CD4-positive, alpha-beta T cell treated with Interleukin-15 for 4 hours (primary cell): Measurements from ENCODE around the gene NXF1.
"Not testable (repeated sequence)": the region's sequence is repeated elsewhere in the genome, so short reads cannot be mapped to it uniquely, and the experiment has no call there.

Experiments
- DNase-seq: peaks from one replicate; pipeline ENCODE4 v3.0.0-alpha.2; 2020; ENCODE audit warnings: low spot score

Gene NXF1

DNA sequence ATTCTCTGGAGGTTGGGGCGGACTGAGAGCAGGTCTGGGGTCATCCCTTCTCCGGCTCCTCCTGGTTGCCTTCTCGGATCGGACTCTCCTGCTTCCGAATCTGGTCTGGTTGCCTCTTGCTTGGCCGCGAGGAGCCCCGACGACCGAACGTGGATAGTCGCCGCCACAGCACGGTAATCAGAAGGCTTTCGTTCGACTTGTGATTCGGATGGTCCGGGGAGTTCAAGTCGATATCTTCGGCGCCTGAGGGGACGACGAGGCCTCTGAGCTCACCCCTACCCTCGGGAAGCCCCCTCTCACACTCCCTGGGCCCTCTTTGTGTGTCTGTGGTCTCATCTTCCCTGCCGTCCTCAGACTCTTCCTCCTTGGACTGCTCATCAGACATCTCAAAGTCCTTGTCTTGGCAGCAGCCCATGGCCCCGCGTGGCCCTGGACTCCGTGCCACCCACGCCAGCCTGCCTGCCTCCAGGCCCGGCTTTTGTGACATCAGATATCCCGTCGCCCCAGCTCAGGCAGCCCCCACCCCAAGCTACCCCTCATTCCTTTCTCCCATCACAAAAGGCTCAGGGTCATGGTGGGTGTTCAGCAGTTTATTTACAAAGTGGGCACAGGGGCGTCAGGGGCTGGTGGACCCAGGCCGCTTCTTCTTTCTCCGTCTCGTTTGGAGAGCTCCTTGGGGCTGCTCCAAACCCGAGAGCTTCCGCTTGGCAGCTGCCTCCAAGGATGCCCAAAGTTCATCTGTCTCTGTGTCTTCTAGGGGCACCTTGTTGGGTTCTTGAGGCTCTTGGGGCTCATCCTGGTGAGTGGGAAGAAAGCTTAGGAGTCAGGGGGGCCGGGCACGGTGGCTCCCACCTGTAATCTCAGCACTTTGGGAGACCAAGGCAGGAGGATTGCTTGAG lies 27.3 kb upstream of the NXF1 start, which contains the start of gene TEX54:
Gene TEX54, minus strand, starts transcription at position 506 of the 899 bp plus-strand sequence.
- DNase-seq: no peak

DNA sequence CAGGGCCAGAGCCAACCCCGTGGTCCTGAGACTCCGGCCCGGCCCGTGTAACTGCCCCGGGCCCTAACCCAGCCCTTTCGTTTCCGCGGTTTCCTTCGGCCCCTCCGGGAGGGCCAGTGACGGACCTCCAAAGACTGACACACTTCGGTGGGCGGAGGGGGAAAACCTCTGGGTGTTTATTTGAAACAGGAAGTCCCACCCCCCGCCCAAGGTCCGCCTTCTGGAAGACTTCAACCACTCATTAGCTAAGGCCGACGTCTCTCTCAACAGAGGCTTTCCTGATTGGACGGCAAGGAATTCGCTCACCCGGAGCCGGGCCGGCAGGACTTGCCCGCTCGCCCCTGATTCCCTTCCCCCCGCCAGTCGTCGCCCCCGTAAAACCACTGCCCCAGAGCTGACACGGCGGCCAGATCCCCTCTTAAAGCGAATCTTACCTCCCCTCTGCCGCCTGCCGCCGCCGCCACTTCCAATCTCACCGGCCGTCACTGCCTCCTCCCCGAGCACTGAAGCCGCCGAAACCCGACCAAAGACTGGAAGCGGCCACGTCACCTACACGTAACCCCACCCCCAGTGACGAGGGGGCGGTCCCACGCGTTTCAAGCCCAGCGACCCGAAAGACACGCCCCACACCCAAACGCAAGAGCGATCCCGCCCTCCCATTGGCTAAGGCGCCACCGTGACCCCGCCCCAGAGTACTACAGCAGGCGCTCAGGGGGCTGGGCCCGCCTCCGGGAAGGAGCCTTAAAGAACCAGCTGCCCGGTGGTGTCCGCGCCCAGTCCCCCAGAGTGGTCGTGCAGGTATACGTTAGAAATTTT lies 26.5 kb upstream of the NXF1 start, which contains the start of gene STX5:
Gene STX5, minus strand, starts transcription at position 532 of the 816 bp plus-strand sequence. CDS start 808 bp downstream, outside the sequence.
- peak; percentile 99 for DNase-seq

DNA sequence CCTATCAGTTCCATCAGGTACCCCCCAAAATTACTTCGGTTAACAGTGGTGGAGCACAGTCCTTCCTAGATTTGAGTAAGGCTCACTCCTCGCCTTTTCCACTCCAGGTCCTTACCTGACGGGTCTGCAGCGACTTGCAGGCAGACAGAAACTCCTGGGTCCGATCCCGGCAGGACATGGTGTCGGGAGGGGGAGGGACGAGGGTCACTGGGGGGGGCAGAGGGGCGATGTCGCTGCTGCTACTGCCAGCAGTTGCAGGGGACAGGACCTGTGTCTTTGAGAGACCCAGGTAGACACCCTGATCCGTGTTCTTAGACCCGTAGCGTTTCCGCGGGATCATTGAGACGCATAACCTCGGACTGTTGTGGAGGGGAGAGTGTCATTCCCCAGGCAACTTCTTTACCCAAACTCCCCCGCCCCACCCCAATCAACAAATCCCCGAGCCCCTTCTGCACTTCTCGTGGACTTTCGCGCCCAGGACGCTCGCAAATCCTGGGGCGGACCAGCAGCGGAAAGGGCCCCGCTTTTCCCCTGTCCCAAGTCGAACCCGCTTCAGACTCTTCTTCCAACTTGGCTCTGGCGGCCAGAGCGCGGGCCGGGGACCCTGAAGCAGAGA lies 25.8 kb upstream of the NXF1 start:
- DNase-seq: no peak

DNA sequence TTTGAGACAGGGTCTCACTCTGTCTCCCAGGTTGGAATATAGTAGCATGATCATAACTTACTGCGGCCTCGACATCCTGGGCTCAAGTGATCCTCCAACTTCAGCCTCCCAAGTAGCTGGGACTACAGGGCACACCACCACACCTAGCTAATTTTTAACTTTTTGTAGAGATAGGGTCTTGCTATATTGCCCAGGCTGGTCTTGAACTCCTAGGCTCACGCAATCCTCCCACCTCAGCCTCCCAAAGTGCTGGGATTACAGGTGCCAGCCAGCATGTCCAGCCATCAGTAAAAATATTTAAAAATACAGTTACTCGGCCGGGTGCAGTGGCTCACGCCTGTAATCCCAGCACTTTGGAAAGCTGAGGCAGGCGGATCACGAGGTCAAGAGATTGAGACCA lies 22.9 kb upstream of the NXF1 start:
- DNase-seq: not testable (repeated sequence)

DNA sequence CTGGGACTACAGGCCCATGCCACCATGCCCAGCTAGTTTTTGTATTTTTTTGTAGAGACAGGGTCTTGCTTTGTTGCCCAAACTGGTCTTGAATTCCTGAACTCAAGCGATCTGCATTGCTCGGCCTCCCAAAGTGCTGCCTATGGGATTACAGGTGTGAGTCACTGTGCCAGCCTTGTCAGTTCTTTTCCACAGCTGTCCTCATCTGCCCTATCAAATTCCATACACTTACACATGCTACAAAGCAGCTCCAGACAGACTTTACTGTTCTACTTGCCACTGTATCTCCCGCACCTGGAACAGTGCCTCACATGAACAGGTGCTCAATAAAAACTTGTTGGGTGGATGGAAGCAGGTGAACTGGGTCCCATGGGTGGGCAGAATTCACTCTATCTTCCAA lies 18.4 kb upstream of the NXF1 start:
- no peak for DNase-seq

DNA sequence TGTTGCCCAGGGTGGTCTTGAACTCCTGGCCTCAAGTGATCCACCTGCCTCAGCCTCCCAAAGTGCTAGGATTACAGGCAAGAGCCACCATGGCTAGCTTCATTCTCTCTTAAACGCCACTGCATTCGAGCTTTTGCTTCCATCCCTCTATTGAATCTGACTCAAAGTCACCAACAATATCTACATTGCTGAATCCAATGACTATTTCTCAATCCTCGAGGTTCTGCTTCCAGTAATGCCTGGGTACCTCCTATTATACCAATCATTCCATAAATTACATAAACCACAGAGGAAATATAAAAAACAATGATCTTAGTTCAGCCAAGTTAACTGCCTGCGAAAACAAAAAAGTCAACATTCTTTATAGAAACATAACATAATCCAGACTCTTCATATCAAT lies 11.9 kb upstream of the NXF1 start:
- DNase-seq: no peak

DNA sequence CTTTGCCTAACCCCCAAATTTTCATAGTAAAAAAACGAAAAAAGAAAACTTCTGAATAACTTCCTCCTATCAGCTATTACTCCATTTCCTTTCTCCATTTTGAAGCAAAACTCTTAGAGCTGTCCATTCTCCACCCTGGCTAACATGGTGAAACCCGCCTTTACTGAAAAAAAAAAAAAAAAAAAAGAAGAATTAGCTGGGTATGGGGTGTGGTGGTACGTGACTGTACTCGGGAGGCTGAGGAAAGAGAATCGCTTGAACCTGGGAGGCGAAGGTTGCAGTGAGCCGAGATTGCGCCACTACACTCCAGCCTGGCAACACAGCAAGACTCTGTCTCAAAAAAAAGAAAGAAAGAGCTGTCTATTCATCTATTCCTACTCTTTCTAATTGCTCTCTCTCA lies 11.3 kb upstream of the NXF1 start:
- DNase-seq: no peak

DNA sequence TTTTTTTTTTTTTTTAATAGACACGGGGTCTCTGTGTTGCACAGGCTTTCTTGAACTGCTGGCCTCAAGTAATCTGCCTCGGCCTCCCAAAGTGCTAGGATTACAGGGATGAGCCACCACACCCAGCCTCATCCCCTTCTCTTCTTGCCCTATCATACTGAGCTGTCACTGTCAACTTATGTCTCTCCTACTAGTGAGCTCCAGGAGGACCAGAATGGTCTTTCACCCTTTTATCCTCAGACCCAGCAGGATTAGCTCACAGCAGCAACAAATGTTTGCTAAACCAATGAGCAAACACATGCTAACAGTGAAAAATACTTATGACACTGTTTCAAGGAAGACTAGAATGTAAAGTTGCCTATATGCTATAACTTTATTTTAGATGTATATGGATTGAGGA lies 6.4 kb upstream of the NXF1 start:
- DNase-seq: no peak

DNA sequence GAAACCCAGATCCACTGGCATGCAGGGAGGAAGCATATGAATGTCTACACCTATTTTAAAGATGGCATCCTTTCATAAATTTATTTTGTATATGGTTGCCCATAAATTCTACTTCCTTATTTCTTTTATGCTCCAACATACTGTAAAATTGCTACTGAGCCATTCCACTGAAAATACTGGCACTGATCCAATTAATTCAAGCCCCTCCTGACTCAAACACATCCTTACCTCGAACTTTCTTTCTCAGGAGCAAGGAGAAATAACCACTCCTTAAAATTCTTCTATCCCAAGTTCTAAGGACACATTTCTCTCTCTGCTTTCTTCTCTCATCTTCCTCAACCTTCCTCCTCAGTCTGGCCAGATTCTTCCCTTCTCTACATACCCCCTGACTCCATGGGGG lies 5.5 kb upstream of the NXF1 start:
- DNase-seq: no peak

DNA sequence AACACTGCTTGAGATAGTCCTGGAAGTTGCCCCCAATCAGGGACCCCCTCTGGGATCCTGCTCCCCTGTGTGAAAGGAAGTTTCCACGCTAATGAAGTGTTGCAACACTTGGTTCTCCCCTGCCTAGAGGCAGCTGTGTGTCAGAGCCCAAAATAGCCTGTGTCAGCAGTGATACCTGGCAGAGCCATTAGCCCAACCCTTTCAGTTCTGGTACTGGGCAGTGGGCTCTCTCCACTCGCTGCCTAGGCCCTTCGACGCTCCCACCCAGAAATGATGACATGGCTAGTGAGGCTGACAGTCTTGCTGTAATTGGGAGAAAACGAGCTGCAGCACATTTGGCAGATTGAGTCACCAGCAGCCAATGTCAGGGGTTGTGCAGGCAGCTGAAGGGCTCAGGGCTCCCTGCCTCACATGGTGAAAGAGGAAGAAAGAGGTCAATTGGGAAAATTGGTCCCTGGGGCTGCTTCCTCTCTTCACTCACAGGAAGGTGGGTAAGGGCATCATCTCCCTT lies 1.4 kb upstream of the NXF1 start:
- DNase-seq: no peak

DNA sequence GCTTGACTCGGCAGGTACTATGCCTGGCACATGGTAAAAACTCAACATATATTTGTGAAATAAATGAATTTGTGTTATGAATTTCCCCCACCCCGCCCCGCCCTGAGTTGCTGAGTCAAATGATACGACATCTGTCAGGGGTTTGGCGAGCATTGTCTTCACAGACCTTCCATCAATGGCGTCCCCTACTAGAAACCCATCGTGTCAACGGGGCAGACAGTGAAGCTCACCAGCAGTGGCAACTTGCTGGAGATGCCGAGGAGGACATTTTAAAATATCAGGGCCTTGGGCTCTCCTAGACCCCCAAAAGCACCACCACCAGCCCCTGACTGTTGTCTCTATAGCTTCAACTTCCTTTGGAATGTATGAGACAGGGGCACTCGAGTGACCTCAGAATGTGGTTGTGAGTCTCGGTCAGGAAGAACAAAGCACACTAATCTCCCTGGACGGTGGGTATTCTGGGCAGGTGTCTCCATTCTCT lies 761 bp upstream of the NXF1 start:
- DNase-seq: no peak

DNA sequence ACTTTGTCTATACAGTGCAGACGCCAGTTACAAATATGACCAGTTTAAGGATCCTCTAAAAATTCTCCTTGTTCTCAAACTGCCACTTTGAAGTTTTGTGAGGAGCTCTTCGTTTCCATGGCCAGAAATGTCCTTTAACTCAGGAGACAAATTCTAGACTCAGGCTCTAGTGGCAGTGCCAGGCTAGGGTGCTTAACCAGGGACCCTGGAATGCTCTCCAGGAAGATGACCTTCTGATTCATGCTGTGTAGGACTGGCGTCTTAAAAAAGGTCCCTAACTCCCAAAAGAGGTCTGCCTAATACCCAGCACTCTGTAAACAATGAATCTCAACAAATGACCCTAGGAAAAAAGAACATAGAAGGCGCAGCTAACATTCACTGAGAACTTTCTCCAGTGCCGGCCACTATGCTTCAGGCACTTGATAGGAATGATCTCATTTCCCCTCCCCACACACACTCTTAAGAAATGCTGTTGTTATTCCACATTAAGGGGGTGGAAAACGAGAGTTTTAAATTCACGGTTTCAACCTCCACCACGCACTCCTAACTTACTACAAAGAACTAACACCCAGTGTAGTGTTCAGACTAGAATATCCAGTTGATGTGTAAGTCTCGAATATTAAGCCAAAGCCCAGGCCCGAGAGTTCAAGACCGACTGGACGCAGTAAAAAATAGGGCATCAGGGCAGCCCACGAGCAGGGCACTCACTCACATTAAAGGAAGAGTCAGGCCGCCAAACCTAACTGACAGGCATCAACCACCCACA lies 747 bp downstream of the NXF1 start:
- peak; percentile 7 for DNase-seq

DNA sequence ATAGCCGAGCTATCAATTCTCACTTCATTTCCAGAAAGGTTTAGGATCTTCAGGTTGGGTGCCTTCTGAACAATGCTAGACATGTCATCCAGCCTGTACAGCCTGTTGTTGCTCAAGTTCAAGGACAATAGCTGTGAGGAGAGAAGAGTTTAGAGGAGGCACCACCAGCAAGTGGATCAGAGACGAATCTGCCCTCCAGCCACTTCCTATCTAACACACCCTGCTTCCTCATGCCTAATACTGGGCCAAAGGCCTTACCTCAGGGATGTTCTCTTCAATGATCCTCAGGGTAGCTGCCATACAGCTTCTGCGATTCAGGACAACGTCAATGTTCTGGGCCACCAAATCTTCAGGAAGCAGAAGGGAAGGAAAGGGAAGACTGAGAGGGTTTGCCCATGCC lies 4.2 kb downstream of the NXF1 start:
- no peak for DNase-seq

DNA sequence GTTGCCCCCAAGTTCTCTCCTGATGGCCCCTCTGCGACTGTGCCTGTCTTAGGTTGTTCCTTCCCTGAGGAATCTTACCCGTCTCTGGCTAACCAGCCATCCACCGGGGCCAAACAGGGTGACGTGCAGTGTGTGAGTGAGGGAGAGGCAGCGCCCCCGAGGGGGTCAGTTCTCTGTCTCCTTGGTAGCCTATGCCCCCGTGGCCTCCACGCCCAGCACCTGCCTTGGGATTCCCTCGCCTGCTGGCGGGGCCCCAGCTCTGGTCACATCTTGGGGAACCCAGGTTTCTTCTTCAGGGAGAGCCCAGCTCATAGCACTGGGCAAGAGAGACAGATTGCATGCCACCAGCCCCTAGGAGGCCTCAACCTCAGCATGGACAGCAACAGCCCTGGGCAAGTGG lies 5.8 kb downstream of the NXF1 start:
- no peak for DNase-seq

DNA sequence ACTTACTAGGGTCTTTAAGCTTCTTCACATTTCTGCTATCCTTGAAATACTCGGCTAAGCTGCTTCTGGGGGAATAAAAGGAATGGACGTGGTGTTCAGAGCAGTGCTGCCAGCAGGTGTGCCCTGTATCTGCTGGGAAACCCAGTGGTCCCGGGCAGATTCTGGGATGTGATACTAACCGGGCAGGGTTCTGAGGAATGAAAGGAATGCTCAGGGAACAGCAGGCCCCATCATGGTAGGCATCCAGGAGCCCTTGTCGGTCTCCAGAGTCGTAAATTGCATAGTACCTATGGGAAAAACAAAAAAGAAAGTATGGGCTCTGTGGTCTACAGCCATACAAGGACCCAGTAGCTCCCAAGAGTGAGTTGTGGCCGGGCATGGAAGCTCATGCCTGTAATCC lies 9.0 kb downstream of the NXF1 start:
- no peak for DNase-seq

DNA sequence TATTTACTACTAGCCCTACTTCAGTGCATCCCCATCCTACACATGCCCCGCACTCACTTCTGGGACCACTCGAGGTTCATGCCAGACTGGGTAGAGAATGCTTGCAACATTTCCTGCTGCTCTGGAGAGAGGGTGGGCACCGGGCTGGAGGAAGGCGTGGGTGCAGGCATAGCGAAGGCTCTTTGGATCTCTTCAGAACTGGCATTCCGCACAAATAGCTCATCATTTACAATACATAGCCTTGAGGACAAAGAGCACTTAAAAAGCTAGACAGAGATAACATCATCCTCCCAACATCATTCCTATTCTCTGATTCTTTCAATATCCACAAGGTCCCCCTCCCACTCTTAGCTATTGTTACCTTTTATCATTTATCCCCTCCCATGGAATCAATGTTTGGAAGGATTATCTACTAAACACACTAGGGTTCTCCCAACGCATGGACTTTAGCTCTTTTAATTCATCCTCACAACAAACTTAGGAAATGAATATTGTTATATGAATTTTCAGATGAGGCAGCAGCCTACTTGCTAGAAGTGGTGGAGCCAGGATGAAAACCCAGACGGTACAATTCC lies 11.0 kb downstream of the NXF1 start:
- DNase-seq: no peak

DNA sequence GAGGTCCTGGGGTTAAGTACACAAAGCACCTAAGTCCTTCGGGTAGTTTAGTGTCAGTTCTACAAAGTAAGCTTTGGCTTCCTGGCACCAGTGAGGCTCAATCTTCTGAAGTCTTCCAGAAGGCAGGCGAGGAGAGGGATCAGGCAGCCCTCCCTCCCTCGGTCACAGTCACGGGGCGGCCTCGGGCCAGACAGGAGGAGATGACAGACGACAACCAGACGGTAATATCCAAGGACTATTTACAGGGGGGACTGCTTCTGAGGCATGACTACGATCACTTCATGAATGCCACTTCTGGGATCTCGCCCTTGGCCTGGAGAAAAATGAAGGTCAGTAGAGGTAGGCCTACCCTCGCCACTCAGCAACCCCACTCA lies 13.1 kb downstream of the NXF1 start:
- DNase-seq: no peak

DNA sequence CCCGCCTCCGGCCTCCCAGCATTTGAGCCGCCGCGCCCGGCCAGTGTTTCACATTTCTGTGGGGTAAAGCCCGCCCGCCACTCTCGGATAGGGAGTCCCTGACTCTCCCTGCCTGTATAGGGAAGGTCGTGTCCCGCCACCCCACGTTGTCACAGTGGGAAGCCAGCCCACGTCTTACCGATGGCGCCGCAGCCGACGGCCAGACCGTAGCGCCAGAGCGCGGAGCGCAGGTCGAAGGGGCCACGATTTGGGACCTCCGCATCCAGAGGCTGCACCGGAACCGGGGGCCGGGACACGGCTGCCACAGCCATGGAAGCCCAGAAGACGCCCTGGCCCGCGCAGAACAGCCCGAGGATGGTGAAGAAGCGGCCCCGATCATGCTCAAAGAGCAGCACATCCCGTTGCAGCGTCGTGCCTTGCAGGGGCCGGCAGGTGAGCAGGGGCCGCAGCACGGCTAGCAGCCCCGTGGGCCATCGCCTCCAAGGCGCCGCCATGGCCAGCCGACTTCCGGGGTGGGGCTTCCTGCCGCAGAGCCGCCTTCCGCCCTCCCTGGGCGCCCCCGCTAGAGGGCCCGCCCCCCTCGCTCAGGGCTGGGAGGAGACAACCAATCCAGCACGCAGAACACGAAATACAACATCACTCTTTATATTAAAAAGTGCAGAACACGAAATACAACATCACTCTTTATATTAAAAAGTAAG lies 13.6 kb downstream of the NXF1 start, which contains the start of gene TMEM223:
Gene TMEM223, minus strand, starts transcription at position 506 of the 701 bp plus-strand sequence. Its CDS starts 12 bp downstream, at position 494.
- DNase-seq: peak; percentile 88

DNA sequence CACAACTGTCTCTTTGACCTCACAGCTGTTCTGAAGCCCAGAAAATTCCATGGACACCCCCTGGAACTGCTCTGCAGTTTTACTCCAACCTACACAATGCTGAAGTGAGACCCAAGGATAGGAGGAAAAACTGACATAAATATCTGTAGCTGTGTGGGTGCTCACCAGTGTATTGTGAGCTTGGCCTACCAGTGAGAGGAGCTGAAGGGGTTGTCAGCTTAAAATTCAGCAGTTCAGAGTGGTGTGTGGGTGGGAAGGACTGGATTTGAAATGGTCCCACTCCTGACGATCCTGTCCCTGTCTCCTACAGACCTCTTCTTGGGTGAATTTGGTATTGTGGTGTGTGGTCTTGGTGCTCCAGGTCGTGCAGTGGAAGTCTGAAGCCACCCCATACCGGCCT lies 15.7 kb downstream of the NXF1 start:
- DNase-seq: no peak

DNA sequence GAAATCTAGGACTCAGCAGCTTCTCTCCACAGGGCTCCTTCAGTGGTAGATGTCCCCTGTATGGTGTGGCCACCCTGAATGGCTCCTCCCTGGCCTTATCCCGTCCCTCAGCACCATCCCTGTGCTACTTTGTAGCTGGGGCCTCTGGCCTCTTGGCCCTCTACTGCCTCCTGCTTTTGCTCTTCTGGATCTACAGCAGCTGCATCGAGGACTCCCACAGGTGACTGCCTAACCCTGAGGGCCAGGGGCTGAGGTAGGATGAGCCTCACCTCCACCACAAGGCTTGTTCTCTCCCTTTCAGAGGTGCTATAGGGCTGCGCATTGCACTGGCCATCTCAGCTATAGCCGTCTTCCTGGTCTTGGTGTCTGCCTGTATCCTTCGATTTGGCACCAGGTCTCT lies 16.2 kb downstream of the NXF1 start:
- no peak for DNase-seq
